Pulmonary artery endothelial cell (primary cell): ENCODE data around the gene MAGEA1. TPM values are rescaled to one million over a fixed set of nuclear protein-coding genes. Genes with fewer than 3 reads are reported as not detected.
"Not testable (repeated sequence)": the region's sequence is repeated elsewhere in the genome, so short reads cannot be mapped to it uniquely, and the experiment has no call there.

Source experiments
- DNase-seq: peaks from one replicate; pipeline ENCODE4 v3.0.0-alpha.2; 2011; ENCODE audit warnings: low read depth, low spot score
- total RNA-seq: library from RNA; depleted of rRNA; stranded (reverse); fragments of >200 nt; gene quantifications from 2 replicates; pipeline ENCODE4 v1.2.3, GENCODE V29; 2014

MAGEA1 gene, protein sequence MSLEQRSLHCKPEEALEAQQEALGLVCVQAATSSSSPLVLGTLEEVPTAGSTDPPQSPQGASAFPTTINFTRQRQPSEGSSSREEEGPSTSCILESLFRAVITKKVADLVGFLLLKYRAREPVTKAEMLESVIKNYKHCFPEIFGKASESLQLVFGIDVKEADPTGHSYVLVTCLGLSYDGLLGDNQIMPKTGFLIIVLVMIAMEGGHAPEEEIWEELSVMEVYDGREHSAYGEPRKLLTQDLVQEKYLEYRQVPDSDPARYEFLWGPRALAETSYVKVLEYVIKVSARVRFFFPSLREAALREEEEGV
- 0.07 TPM in 1 of 2 replicates, not detected in the other for total RNA-seq

- no peak for DNase-seq
These were observed at the start of gene MAGEA1 for GRCh38 chrX:153179131-153179530. MAGEA1 (plus strand) TSS chrX:153179284; CDS start chrX:153182390, 3,106 bp downstream.

DNA sequence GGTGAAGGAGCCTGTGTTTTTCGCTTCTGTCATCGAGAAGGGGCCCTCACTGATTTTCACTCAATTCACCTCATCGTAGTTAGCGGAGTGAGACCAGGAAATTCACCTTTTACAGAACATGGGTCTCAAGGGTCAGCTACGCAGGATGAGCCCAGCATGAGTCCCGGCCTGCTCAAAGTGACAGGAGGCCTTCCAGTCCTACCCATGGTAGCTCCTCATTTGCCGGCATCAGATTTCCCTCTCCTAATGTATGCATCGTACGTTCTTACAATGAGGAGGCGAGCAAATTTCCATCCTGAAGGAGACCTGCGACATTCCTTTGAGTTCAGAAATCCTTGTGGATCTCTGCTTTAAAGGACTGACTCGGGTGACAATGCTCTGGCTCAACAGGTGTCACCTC lies 46.2 kb upstream of the MAGEA1 start:
- not testable (repeated sequence) for DNase-seq

DNA sequence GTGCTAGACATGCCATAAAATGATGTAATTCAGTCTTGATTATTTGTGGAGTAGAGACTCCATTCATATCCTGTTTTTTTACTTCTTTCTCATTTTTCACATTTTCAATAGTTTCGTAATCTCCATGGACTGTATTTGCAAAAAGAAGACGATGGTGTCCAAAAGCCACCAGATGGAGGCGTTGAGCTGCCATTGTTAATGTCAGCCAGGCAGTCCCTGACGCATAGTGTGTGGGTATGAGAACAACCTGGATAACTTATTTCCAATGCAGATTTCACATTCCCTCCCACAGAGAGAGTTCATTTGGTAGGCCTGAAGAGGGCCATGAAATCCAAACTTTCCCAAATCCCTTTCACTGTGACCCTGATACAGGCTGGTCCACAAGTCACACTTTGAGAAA lies 40.0 kb upstream of the MAGEA1 start:
- DNase-seq, result not testable (repeated sequence)

DNA sequence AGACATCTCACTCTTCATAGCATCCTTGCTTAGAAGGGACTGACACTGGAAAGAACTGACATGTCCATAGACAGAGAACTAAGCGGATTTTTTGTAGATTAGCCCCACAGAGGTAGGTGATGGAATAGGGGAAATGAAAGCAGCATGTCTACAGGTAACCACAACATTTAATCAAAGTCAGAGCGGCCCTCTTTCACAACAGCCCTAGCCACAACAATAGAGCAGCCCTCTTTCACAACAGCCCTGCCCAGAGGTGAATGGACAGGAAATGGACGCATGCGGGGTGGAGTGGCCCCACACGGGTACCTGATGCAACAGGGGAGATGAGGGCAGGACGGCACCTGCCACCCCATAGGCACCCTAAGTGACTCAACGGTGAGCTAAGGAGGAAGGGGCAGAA lies 32.8 kb upstream of the MAGEA1 start:
- not testable (repeated sequence) for DNase-seq

DNA sequence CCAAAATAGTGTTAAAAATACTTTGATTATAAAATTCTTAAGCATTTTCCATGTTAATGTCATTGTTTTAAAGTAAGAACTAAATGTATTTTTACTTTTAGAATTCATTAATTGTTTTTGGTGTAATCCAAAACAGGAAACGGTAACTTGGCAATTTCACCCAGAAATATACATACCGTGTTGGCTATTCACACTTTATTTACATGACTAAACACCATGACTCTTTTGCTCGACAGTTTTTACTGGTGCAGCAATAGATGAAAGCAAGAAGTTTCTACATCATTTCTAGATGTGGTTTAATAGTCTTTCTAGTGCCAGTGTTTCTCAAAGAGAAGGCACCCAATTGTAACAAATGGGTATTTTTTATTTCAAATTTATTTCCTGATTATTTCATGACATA lies 25.6 kb upstream of the MAGEA1 start:
- DNase-seq, result no peak

GRCh38 chrX:153157450-153157849 lies 21.6 kb upstream of the MAGEA1 start:
- no peak for DNase-seq

DNA sequence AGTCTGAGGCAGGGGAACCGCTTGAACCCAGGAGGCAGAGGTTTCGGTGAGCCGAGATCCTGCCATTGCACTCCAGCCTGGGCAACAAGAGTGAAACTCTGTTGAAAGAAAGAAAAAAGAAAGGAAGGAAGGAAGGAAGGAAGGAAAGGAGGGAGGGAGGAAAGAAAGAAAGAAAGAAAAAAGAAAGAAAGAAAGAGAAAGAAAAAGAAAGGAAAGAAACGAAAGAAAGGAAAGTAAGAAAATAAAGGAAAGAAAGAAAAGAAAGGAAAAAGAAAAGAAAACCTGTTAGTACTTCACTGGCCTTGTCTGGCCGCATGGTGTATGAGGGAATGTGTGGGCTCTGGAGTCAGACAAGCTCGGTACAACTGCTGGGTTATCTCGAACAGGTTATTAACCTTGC lies 20.8 kb upstream of the MAGEA1 start:
- no peak for DNase-seq

GRCh38 chrX:153161952-153162351 lies 17.1 kb upstream of the MAGEA1 start:
- DNase-seq, result no peak

DNA sequence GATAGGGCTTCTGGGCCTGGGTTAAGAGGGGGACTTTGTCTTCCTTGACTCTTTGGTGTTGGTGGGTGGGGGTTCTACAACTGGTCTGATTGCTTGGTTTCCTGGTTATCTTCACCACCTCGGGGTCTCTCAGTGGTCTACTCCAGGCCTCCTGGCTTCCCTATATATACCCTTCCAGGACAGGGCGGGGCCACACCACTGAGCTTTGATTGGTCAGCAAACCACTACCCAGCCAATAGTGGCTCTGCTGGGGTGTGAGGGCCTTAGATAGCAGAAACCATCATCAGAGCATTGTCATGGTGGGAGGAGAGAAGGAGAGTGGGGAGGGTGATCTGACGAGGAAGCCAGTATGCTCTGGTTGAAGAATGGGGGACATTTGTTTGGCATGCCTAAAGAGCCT lies 14.4 kb upstream of the MAGEA1 start:
- DNase-seq, result no peak

DNA sequence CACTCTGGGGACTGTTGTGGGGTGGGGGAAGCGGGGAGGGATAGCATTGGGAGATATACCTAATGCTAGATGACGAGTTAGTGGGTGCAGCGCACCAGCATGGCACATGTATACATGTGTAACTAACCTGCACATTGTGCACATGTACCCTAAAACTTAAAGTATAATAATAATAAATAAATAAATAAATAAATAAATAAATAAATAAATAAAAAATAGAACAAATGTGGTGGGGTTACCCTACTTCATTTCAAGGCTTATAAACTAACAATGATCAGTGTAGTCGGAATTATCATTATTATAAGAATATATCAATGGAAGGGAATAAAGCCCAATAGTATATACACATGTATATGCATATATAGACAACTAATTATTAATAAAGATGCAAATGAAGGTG lies 10.7 kb upstream of the MAGEA1 start:
- not testable (repeated sequence) for DNase-seq

- no peak for DNase-seq
These were observed 2.7 kb downstream of the MAGEA1 start for GRCh38 chrX:153181822-153182221.

GRCh38 chrX:153184787-153185186 lies 5.7 kb downstream of the MAGEA1 start:
- no peak for DNase-seq

DNA sequence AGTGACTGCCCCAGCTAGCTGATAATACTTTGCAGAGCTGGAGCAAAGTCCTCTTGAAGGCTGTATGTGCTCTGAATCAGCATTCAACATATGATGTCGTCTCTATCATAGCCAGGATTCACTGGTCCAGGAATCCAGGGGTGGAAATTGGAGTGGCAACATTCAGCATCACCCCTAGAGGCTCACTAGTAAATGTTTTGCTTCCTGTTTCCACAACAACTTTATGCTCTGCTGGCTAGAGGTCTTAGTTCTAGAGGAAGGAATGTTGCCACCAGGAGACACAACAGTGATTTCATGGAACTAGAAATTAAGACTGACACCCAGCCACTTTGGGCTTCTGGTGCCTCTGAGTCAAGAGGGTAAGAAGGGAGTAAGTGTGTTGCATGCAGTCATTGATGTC lies 11.3 kb downstream of the MAGEA1 start:
- no peak for DNase-seq

DNA sequence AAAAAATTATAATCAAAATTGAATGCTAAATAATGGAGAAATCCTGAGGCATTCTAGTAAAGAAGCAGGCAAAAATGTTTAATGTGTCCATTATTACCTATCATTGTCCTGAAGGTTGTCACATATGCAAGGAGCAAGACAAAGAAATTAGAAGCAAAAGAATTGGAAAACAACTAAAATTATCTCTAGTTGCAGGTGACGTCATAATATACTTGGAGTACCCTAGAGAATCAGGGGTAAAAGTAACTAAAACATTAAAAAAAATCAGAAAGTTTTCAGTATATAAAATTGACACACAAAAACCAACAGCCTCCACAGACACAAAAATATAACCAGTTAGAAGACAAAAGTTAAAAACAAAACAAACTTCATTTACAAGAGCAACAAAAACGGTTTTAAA lies 21.4 kb downstream of the MAGEA1 start:
- no peak for DNase-seq

DNA sequence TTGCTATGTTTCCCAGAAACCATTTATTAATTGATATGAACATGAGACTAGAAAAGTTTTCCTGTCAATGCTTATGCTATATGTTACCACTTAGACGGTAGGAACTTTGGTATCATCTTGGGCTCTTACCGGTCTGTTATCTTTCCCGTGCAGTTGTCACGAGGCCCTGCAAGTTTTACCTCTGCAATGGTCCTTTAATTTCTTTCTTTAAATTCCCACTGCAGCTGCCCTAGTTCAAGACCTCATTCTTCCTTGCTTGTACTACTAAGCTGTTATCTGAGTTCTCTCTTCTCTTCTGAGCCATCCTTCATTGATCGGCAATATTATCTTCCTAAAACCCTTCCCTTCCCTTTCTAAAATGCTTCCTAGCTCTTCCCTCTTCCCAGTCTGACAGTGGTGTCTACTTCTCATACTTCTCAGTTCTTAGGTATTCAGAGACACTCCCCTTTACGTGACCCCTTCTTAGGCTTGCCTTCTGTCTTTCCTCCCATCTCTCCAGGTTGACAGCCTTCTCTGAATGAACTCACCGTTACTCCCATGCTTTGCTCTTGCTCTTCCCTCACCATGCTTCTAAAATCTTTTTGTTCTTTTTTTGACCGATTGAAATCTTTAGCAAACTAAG lies 27.5 kb downstream of the MAGEA1 start:
- no peak for DNase-seq

- no peak for DNase-seq
These were observed 30.3 kb downstream of the MAGEA1 start for GRCh38 chrX:153209347-153209746.

DNA sequence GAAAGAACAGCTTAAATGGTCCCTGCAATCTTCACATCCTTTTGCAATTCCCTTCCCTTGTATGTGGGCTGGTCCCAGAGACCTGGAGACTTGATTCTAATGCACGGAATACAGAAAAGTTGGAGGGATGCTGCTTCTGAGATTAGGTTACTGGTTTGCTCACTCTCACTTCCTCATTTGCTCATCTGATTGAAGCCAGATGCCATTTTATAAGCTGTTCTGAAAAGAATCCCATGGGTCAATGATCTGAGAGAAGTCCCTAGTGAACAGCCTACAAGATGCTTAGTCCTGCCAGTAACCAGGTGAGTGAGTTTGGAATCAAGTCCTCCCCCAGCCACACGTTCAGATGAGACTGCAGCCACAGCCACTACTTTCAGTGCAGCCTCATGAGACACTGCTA lies 35.9 kb downstream of the MAGEA1 start:
- no peak for DNase-seq

GRCh38 chrX:153216926-153217325 lies 37.8 kb downstream of the MAGEA1 start:
- DNase-seq, result no peak

GRCh38 chrX:153225438-153226098 lies 46.5 kb downstream of the MAGEA1 start:
- no peak for DNase-seq

- no peak for DNase-seq
These were observed 47.5 kb downstream of the MAGEA1 start for GRCh38 chrX:153226344-153227185.
